HG02870 (cell line): ENCODE measurements around the gene DGLUCY.
A peak's percentile ranks its signal among the peaks of the same experiment; 100 is the strongest.
"Not testable (repeated sequence)": the region's sequence is repeated elsewhere in the genome, so short reads cannot be mapped to it uniquely, and the experiment has no call there.

Experiments
- ATAC-seq: cut with Tn5 transposase; IDR thresholded peaks from one replicate; pipeline ENCODE4 v1.9.1; 2021; ENCODE audit warnings: mild to moderate bottlenecking, moderate library complexity; ENCODE audit not compliant: unreplicated experiment

DGLUCY gene

GRCh38 chr14:91113829-91114078 is at the start of gene DGLUCY:
DGLUCY (plus strand) TSS chr14:91114073; CDS start chr14:91160295, 46,222 bp downstream.
- ATAC-seq, result peak; percentile 71

GRCh38 chr14:91065266-91065665 is 48.6 kb upstream of the DGLUCY start:
- ATAC-seq, result no peak

GRCh38 chr14:91067186-91067585 is 46.7 kb upstream of the DGLUCY start:
- ATAC-seq, result no peak

- no peak for ATAC-seq
Observed at GRCh38 chr14:91068642-91069041, 45.2 kb upstream of the DGLUCY start.

GRCh38 chr14:91070572-91070971 is 43.3 kb upstream of the DGLUCY start:
- no peak for ATAC-seq

- ATAC-seq, result no peak
Observed at GRCh38 chr14:91075553-91075952, 38.3 kb upstream of the DGLUCY start.

GRCh38 chr14:91078095-91078737 is 35.7 kb upstream of the DGLUCY start:
- ATAC-seq, result peak; percentile 81

GRCh38 chr14:91080071-91080470 is 33.8 kb upstream of the DGLUCY start:
- ATAC-seq, result no peak

GRCh38 chr14:91082282-91082681 is 31.6 kb upstream of the DGLUCY start:
- no peak for ATAC-seq

GRCh38 chr14:91084516-91084915 is 29.4 kb upstream of the DGLUCY start:
- ATAC-seq, result no peak

- not testable (repeated sequence) for ATAC-seq
Observed at GRCh38 chr14:91087470-91087869, 26.4 kb upstream of the DGLUCY start.

- no peak for ATAC-seq
Observed at GRCh38 chr14:91088585-91089235, 25.2 kb upstream of the DGLUCY start.

GRCh38 chr14:91089958-91090535 is 23.8 kb upstream of the DGLUCY start:
- no peak for ATAC-seq

GRCh38 chr14:91090743-91091142 is 23.1 kb upstream of the DGLUCY start:
- no peak for ATAC-seq

GRCh38 chr14:91092073-91092472 is 21.8 kb upstream of the DGLUCY start:
- ATAC-seq, result no peak

GRCh38 chr14:91093743-91094472 is 20.0 kb upstream of the DGLUCY start:
- not testable (repeated sequence) for ATAC-seq

- ATAC-seq, result no peak
Observed at GRCh38 chr14:91094772-91095171, 19.1 kb upstream of the DGLUCY start.

- no peak for ATAC-seq
Observed at GRCh38 chr14:91095178-91095577, 18.7 kb upstream of the DGLUCY start.

GRCh38 chr14:91097657-91098056 is 16.2 kb upstream of the DGLUCY start:
- not testable (repeated sequence) for ATAC-seq

- ATAC-seq, result no peak
Observed at GRCh38 chr14:91098591-91098990, 15.3 kb upstream of the DGLUCY start.

- ATAC-seq, result no peak
Observed at GRCh38 chr14:91100102-91100501, 13.8 kb upstream of the DGLUCY start.

- no peak for ATAC-seq
Observed at GRCh38 chr14:91103116-91103515, 10.8 kb upstream of the DGLUCY start.
